ENCODE measurements around the gene NUCB1. TPM values are rescaled to one million over a fixed set of nuclear protein-coding genes. Genes with fewer than 3 reads are reported as not detected.

The NUCB1 gene
- total RNA-seq, 2 donors from 2014 or later: 129 to 170 TPM

DNA sequence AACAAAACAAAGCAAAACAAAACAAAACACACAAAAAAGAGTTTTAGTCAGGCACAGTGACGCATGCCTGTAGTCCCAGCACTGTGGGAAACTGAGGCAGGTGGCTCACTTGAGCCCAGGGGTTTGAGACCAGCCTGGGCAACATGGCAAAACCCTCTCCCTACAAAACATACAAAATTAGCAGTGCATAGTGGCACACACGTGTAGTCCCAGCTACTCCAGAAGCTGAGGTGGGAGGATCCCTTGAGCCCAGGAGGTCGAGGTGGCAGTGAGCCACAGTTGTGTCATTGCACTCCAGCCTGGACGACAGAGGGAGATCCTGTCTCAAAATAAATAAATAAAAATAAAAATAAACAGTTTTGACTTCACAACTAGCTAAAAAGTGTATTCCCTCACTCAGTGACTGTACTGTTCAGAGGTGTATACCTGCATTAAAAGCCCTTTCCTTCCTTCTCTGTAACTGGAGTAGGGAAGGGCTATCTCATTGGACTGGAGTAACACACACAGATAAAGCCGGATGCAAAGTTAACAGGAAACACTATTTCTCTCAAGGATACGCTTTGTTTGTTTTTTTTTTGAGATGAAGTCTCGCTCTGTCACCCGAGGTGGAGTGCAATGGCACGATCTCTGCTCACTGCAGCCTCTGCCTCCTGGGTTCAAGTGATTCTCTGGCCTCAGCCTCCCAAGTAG is 50.9 kb downstream of the NUCB1 start:
- intact Hi-C loops (cut with DNase I): no loop called here

DNA sequence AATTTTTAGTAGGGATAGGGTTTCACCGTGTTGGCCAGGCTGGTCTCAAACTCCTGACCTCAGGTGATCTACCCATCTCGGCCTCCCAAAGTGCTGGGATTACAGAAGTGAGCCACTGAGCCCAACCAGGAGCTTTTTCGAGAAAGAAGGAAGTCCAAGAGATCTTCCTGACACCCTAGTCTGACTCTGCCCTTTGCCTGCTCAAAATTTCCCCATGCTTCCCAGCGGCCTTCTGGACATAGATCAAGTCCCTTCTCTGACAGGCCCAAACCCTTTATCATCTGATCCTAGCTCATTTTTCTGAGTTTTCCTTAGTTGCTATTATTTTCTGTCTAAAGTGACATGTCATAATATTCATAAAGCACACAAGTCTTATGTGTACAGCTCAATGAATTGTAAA is 53.0 kb downstream of the NUCB1 start:
- H3K4me1 ChIP-seq: peaks cover 18% of the 10 kb centered on the region
- WGBS, 2 donors: 77 to 79% methylated on average over 3 to 4 of the region's 4 CpGs
- DNase-seq: no peak
- TF ChIP-seq POLR2A (IDR thresholded peaks at IDR 0.05): no peak
- TF ChIP-seq, protein P1, sequence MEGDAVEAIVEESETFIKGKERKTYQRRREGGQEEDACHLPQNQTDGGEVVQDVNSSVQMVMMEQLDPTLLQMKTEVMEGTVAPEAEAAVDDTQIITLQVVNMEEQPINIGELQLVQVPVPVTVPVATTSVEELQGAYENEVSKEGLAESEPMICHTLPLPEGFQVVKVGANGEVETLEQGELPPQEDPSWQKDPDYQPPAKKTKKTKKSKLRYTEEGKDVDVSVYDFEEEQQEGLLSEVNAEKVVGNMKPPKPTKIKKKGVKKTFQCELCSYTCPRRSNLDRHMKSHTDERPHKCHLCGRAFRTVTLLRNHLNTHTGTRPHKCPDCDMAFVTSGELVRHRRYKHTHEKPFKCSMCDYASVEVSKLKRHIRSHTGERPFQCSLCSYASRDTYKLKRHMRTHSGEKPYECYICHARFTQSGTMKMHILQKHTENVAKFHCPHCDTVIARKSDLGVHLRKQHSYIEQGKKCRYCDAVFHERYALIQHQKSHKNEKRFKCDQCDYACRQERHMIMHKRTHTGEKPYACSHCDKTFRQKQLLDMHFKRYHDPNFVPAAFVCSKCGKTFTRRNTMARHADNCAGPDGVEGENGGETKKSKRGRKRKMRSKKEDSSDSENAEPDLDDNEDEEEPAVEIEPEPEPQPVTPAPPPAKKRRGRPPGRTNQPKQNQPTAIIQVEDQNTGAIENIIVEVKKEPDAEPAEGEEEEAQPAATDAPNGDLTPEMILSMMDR (IDR thresholded peaks at IDR 0.05): no peak
- ATAC-seq: no peak
- H3K4me3 ChIP-seq: no peak overlapping the region
- H3K27ac ChIP-seq: no peak overlapping the region
- H3K27me3 ChIP-seq: no peaks in the 10 kb centered on the region
- intact Hi-C loops (cut with DNase I): no loop called here
- H3K9me3 ChIP-seq: no peaks in the 10 kb centered on the region
- H3K36me3 ChIP-seq (replicated peaks in 1 of 2; ENCODE audit: insufficient read depth in 1 of 2, low read depth in 2 of 2): no peaks in the 10 kb centered on the region

More for the DNA sequence above, 50.9 kb downstream of the NUCB1 start:
- Histone ChIP-seq H3K36me3 (replicated peaks in 1 of 2; ENCODE audit: insufficient read depth in 1 of 2, low read depth in 2 of 2) (no peaks in the 10 kb centered on the region), H3K4me3 (no peak overlapping the region), H3K9me3 (no peaks in the 10 kb centered on the region), H3K27me3 (no peaks in the 10 kb centered on the region), H3K4me1 (peaks cover 15% of the 10 kb centered on the region), H3K27ac (no peak overlapping the region)
- ATAC-seq: no peak
- TF ChIP-seq, protein P1 (IDR thresholded peaks at IDR 0.05): no peak
- TF ChIP-seq POLR2A (IDR thresholded peaks at IDR 0.05): no peak
- WGBS, 2 donors: 48% methylated on average over 9 of the region's 9 CpGs
- DNase-seq: no peak

DNA sequence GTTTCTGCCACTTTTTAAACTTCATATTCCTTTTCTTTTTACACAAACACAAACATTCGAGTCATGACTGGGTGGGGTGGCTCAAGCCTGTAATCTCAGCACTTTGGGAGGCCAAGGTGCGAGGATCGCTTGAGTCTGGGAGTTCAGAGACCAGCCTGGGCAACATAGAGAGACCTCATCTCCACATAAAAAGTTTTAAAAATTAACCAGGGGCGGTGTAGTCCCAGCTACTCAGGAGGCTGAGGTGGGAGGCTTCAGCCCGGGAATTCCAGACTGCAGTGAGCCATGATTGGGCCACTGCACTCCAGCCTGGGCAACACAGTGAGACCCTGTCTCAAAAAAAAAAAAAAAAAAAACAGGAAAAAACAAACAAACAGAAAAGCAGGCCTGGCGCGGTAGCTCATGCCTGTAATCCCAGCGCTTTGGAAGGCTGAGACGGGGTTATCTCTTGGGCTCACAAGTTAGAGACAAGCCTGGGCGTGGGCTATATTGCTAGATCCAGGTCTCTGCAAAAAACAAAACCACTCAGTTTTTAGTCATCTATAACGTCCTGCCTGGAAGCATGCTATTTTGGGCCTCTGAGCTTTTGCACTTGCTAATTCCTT is 54.0 kb downstream of the NUCB1 start:
- Histone ChIP-seq H3K36me3 (replicated peaks in 1 of 2; ENCODE audit: insufficient read depth in 1 of 2, low read depth in 2 of 2) (no peaks in the 10 kb centered on the region), H3K27ac (peak overlapping the region in 3 of 4 donors; percentile 16 to 74 (median 68)), H3K4me3 (no peak overlapping the region), H3K9me3 (no peaks in the 10 kb centered on the region), H3K27me3 (no peaks in the 10 kb centered on the region), H3K4me1 (peaks cover 18% of the 10 kb centered on the region)
- 49 to 54% methylated on average over 11 of the region's 11 CpGs for WGBS, 2 donors
- intact Hi-C loops (cut with DNase I): no loop called here
- DNase-seq: peak in 2 of 4 donors; percentile 13 to 21
- TF ChIP-seq POLR2A (IDR thresholded peaks at IDR 0.05): no peak
- TF ChIP-seq, protein P1 (IDR thresholded peaks at IDR 0.05): no peak
- no peak for ATAC-seq

DNA sequence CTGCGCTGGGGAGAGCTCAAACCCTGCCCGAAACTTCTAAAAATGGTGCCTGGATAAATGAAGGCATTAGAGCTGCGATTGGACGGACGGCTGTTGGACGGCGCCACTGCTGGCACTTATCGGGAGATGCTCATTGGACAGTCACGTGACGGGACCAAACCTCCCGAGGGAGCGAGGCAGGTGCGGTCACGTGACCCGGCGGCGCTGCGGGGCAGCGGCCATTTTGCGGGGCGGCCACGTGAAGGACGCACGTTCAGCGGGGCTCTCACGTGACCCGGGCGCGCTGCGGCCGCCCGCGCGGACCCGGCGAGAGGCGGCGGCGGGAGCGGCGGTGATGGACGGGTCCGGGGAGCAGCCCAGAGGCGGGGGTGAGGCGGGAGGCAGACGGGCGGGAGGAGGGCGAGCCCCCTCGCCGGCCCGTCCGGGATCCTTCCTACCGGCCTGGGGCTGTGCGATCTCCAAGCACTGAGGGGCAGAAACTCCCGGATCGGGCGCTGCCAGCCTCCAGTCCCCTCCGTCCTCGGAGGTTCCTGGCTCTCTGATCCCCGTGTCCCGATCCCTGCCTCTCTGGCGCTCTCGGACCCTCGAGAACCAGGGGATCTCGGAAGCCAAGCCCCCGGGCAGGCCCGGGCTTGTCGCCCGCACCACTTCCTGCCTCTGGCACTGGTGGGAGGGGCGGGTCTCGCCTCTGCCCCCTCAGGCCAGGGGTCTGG is 54.6 kb downstream of the NUCB1 start, which contains the start of gene BAX:
BAX (plus strand) TSS at position 281 of the 713 bp plus-strand sequence; CDS start at position 335, 54 bp downstream.
- 0% methylated on average over 1 to 71 of the region's 71 CpGs for WGBS, 2 donors
- Histone ChIP-seq H3K36me3 (replicated peaks in 1 of 2; ENCODE audit: insufficient read depth in 1 of 2, low read depth in 2 of 2) (no peaks in the 10 kb centered on the region), H3K4me3 (peak within 1 kb of the TSS; percentile 18 to 55), H3K9me3 (no peaks in the 10 kb centered on the region), H3K4me1 (peaks cover 18% of the 10 kb centered on the region), H3K27ac (peak within 1 kb of the TSS in 3 of 4 donors; percentile 41 to 74 (median 68)), H3K27me3 (no peaks in the 10 kb centered on the region)
- TF ChIP-seq, protein P1 (IDR thresholded peaks at IDR 0.05): peak in 1 of 7 experiments; percentile 45
- peak in 2 of 3 donors; percentile 48 to 55 for TF ChIP-seq POLR2A (IDR thresholded peaks at IDR 0.05)
- intact Hi-C loops (cut with DNase I): no loop called here
- peak; percentile 97 to 98 (median 98) for DNase-seq
- peak; percentile 94 for ATAC-seq

All from body of pancreas (tissue), 4 donors.